NCI-H524 treated with DMSO at 0.1 percent for 48 hours (cell line): ENCODE data around the gene IL4I1.

Experiments
- DNase-seq: peaks from one replicate; lab custom pipeline; 2025; lab: John Stamatoyannopoulos, UW

The IL4I1 gene

DNA sequence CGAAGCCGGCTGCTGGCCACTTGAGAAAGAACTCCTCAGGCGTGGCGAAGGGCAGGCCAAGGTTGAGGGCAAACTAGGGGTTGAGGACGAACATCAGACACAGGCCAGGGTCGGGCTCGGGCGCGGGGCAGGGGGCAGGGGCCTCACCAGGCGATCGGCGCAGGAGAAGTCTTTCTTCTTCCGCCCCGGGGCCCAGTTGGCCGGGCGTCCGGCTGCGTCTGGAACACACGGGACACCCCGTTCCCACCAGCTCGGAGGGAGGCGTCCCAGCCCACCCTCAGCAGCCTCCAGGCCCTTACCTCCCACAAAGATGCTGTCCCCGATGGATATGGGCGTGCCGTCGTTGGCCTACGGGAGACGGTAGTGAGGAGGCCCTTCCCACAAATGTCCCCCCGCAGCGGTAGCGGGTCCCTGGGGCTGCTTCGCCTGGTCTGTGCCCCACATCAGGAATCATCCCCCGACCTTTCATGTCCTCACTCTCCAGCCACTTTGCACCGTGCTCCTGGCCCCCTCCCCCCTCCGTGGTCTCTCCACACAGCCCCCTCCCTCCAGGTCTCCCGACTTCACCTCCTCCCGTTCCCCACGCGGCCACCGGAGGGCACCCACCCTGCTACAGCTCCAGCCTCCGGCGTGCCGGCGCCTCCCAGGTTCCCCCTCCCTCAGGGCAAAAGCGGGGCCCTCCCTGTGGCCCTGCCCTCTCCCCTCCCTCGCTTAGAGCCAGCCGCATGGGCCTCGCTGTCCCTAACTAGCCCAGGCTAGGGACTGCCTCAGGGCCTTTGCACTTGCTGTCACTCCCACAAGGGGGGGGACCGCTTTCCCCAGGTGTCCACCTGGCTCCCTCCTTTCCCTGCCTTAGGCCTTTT lies 34.1 kb downstream of the IL4I1 start:
- DNase-seq = no peak

DNA sequence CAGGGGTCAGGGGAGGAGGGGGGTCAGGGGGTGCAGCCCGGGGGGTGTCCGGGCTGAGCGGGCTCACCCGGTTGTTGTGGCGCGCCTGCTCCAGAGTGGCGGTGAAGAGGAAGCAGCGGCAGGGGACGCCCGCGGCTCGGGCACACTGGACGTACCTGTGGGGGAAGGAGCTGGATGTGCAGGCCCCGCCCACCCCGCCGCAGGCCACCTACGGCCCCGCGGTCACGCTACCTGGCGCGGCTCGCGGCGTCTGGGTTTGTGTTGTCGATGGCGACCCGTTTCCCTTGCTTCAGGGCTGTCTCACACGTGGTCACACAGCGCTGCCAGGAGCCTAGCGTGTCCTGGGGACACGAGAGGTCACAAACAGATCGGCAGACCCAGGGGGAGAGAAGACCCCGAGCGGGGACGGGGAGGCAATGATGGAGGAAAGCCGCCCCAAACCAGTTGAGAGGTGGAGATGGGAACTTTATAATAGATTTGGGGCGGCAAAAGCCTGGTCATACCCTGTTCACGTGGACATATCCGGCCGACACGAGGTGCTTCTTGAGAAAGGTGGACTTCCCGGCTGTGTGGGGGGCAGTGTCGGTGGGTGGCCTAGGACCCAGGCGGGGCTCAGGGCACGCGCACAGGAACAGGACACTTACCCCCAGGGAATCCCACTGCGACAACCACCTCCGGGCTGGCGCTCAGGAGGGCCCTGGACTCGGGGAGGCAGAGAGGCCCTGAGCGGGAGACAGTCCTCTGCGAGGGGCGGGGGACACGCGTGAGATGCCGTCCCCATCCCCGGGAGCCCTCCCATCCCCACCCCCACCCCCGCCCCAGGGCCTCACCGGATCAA lies 34.9 kb downstream of the IL4I1 start:
- no peak for DNase-seq

DNA sequence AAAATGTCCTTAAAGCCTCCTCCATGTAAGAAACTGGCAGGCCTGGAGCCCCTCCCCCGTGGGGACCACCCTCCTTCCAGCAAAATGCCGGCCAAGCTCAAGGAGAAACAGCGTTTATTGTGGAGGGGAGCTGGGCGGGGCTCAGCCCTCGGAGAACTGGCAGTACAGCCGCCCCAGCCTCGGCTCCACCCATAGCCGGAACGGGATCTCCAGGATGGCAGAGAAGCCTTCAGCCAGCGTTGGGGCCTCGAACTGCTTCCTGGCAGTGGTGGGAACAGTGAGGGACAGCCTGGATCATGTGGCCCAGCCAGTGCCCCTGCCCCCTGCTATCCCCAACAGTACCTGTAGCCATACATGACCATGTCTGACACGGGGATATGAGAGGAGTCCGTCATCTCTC lies 35.6 kb downstream of the IL4I1 start:
- DNase-seq = no peak

DNA sequence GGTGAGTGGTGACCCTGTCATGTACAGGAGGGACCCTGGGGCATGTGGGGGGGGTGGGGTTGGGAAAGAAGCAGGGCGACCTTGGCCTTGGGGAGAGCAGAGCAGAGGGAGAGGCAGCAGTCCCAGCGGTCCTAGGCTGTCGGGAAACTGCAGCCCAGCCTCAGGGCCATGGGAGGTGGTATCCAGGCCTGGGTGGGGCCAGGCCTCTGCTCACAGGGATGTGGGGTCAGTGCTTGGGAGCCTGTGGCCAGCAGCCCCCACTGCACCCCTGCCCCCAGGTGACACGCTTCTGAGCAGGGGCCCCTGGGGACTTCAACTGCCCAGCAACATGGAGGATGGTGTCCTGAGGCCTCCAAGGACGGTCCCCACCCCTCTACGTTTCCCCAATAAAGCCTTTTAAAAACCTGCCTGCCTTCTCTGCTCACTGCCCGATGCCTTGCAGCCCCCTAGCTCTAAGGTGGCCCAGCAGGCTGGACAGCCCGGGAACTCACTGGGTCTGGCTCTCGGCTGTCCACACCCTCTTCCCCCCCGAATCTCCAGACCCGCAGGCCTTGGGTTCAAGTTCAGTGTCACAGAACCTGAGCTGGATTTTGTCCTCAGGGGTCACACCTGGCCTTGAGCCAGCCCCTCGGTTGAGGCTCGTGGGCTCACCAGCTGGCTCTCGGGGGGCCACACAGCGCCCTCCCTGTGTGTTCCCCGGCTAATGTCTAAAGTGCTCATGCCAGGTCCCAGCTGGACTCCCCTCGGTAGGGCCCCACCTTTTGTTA lies 36.2 kb downstream of the IL4I1 start:
- DNase-seq = no peak

DNA sequence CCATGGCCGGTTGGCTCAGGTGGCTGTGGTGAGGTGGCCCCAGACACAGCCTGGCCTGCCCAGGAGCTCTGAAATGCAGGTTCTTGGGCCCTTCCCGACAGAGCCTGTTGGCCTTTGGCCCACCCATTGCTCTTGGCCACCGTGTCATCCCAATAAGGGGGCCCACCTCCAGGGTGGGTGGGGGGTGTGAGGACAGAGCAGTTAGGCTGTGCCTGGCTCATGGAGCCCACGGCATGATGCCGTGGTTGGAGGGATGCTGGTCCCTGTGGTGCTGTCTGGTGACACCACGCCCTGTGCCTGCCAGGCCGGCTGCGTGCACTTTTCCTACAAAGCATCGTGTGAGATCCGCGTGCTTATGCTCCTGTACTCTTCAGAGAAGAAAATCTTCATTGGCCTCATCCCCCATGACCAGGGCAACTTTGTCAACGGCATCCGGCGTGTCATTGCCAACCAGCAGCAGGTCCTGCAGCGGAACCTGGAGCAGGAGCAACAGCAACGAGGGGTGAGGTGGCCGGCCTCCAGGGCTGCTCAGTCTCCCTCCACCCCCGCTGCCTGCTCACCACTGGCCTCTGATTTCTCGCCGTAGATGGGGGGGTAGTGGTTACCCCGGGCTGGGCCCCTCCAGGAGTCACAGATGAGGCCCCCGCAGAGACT lies 36.9 kb downstream of the IL4I1 start:
- no peak for DNase-seq

DNA sequence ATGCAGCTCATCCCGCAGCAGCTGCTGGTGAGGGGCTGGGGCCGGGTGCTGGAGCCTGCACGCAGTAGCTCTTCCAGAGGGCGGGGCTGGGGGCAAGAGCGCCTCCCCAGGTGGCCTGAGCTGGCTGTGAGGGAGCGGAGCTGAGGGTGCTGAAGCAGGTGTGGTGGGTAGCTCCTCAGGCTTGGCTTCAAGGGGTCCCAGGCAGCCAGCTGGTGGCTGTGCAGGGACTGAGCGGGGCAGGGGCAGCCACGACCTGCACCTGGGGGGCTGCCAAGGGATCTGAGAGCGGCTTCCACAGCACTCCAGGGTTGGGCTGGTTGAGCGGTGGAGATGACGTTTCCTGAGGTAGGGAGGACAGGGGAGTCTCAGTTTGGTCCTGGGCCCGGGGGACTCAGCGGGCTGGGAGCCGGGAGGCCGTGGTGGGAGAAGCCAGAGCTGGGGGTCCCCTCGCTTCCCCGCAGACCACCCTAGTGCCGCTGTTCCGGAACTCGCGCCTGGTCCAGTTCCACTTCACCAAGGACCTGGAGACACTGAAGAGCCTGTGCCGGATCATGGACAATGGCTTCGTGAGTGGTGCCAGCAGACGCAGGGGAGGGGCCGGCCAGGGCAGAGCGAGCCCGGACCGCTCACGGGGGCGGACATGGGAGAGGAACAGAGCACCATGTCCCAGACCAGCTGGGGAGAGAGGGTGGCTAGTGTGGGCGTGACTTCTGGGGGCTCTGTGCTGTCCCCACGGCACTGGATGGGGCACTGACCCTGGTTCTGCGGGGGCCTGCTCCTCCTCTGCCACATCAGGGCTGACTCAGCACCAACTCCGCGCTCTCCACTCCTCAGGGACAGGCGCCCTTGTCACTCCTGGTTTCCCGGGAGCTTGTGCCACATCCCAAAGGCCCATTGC lies 38.4 kb downstream of the IL4I1 start:
- DNase-seq = no peak

DNA sequence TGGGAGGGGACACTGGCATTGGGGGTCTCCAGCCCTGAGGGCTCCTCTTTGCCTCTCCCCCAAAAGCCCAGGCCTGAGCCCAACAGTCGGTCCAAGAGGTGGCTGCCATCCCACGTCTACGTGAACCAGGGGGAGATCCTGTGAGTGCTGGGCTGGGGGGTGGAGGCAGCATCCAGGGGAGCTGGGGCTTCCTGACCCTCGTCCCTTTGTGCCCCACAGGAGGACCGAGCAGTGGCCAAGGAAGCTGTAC lies 38.9 kb downstream of the IL4I1 start:
- DNase-seq = no peak

DNA sequence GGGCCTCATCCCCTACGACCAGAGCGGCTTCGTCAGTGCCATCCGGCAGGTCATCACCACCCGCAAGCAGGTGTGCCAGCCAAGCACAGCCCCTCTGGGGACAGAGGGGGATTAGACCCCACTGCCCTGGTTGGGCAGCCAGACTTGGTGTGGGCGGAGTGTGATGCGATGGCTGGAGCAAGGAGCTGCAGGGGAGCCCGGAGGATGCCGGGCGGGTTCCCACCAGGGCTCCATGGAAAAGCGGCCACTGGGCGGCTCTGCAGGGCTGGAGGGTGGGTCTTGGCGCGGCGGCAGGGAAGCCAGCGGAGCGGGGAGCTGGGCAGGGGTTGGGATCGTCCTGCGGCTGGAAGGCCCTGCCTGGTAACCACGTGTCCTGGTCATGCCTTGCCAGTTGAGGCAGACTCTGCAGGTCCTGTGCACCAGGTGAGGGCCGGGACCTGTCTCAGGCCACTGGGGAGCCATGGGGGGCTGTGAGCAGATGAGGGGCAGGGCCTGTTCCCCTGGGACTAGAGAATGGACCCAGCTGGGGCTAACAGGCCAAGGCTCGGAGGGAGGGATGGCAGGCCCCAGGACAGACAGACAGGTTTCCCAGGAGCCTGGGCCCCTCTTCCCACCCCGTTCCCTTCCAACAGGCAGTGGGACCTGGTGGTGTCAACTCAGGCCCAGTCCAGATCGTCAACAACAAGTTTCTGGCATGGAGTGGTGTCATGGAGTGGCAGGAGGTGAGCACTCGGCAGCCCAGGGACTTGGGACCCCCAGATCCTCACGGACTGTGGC lies 39.4 kb downstream of the IL4I1 start:
- DNase-seq = no peak

DNA sequence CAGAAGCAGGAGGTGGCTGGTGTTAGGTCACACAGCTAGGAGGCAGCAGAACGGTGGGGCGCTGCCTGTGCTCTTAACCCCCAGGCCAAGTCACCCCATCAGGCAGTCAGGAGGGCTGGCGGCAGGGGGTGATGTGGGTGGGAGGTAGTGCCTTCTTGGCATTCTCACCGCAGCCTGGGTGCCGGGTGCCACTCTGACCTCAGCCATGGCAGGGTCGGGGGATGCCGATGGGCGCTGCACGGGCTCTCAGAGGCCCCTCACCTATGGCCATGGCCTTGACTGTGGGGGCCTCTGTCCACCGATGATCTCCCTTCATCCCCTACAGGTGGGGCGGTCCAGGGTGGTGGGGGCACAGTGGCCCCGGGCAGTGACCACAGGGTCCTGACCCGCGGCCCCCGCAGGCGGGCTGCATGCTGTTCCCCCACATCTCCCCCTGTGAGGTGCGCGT lies 40.1 kb downstream of the IL4I1 start:
- DNase-seq = no peak

DNA sequence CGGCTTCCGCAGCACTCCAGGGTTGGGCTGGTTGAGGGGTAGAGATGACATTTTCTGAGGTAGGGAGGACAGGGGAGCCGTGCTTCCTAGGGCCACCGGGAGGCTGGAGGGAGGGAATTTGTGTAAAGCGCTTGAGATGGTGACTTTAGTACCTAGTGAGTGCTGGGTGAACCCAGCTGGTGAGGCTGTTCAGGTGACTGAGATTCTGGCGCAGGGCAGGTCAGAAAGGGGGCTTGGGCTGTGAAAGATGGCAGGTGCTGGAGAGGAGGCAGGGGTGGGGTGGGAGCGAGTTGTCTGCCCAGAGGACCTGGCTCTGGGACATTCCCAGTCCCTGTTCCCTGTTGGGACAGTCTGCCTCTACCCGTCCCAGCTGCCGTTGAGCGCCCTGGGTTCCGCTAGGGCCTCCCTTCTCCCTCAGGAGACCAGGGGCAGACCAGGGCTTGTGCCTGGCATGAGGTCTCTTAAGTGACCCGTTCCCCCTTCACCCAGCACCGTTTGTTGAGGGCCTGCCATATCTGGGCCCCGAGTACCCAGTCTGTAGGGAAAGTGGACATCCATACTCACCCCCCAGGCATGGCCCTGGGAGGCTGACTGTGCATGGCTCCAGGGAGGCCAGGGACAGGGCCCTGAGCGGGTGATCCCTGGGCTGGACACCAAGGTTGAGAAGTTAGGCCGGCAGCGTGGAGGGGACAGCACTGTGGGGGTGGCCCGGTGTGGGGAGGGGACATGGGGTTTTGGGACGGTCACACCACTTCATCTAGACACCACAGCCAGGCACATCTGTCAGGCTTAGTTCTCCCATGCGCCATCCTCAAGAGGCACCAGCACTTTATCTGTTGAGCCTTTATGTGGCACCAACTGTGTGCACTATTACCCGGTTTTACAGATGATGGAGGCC lies 40.8 kb downstream of the IL4I1 start:
- DNase-seq = no peak

DNA sequence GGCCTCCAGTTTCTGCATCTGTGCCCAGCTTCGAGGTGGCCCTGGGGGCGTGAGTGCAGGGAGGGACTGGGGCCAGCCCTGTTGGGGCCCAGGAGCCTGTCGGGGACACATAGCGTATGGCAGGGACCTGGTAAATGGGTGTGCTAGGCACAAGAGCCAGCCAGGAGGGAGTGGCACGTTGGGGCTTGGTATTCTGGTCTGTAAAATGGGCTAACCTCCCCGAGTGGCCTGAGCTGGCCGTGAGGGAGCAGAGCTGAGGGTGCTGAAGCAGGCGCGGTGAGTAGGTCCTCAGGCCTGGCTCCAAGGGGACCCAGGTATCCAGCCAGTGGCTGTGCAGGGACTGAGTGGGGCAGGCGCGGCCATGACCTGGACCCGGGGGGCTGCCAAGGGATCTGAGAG lies 41.4 kb downstream of the IL4I1 start:
- DNase-seq = no peak

DNA sequence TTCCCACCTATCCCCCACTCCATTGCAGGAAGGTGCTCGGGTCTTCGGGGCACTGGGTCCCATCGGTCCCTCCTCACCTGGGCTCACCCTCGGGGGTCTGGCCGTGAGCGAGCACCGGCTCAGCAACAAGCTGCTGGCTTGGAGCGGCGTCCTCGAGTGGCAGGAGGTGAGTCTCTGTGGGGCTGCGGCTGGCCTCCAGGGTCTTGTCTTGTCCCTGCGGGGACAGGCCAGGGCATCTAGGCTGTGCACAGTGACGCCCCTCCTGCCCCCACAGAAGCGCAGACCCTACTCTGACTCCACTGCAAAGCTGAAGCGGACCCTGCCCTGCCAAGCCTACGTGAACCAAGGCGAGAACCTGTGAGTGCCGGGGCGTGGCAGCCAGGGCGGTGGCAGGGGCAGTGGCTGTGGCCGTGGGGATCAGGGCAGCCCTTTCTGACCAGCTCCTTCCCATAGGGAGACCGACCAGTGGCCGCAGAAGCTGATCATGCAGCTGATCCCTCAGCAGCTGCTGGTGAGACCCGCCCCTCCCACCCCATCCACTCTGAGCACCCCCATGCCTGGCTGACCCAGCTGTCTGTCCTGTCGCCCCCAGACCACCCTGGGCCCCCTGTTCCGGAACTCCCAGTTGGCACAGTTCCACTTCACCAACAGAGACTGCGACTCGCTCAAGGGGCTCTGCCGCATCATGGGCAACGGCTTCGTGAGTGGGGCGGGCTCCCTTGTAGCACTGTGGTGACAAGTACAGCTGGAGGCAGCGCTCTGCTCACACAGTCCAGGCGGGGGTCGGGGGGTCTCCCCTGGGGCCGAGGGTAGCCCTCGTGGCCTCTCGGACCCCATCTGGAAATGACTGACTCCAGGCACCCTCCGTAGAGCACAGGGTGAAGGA lies 42.1 kb downstream of the IL4I1 start:
- DNase-seq = no peak

DNA sequence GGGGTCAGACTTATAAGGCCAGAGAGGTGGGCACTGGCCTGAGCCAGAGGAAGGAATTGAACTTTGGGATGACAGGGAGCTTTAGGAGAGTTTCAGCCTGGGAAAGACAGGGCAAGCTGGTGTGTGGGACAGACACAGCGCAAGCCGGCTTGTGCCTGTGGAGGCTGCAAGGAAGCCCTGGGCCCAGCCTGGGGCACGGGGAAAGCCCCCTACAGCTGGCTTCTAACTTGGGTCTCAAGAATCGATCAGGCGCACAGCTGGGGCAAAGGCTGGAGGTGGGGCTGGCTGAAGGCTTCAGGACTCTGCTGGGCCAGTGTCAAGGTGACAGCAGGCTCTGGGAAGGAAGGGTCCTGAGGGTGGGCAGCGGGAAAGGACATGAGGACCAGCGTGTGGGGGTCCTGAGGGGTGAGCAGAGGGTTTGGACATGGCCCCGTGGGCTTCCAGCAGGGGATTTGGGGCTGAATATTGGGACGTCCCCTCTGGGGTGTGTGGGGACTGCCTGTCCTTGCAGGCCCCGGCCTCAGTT lies 42.8 kb downstream of the IL4I1 start:
- no peak for DNase-seq

DNA sequence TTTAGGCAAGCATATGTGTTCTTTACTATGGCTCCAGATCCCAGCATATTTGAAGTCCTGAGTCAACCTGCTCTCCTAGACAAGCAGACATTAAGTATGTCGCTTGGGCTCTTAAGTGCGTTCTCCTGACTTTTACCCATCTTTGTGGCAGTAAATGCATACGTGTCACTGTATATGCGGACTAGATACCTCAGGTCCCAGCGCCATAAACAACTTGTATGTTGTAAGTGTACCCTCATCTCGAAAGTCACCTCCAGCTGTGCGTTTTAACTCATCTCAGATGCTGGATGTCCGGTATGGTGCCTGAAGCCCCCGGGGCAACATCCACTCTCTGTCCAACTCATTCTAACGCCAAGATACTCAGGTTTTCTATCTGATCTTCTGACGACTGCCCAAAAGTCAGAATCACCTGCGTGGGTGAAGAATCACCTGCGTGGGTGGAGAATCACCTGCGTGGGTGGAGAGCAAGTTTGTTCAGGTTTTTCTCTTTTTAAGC lies 44.0 kb downstream of the IL4I1 start:
- no peak for DNase-seq

DNA sequence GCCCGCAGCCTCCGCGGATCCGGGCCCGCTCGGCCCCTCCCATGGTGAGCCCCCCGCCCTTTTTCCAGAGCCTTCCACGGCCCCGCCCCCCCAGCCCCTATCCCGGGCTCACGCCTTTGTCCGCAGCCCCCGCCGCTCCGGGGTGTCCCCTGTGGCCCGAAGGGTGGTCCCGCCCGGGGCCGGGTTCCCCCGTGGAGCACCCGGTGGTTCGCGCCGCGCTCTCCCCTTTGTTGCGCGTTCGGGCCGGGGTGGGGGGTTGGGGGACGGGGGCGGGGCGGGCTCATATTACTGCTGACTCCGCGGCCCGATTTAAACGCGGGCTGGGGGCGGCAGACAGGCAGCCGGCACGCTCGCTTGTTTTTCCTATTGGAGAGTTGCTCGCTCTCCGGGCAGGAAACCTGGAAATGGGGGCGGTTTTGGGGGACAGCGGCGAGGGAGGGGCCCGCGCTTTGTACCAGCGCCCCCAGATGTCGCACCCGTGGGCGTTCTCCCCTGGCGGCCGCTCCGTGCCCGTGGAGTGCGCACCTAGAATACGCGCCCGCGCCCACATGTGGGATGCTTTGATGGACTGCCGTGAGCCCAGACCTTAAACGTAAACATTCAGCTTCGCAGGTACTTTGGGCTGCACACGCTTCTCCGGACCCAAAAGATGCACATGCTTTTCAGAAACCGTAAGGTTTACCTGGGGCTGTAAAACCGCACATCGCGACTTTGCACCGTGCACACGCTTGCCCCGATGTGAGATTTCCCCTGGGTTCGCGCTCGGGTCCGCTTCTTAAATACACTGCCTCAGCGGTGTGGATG lies 45.0 kb downstream of the IL4I1 start:
- DNase-seq = no peak

DNA sequence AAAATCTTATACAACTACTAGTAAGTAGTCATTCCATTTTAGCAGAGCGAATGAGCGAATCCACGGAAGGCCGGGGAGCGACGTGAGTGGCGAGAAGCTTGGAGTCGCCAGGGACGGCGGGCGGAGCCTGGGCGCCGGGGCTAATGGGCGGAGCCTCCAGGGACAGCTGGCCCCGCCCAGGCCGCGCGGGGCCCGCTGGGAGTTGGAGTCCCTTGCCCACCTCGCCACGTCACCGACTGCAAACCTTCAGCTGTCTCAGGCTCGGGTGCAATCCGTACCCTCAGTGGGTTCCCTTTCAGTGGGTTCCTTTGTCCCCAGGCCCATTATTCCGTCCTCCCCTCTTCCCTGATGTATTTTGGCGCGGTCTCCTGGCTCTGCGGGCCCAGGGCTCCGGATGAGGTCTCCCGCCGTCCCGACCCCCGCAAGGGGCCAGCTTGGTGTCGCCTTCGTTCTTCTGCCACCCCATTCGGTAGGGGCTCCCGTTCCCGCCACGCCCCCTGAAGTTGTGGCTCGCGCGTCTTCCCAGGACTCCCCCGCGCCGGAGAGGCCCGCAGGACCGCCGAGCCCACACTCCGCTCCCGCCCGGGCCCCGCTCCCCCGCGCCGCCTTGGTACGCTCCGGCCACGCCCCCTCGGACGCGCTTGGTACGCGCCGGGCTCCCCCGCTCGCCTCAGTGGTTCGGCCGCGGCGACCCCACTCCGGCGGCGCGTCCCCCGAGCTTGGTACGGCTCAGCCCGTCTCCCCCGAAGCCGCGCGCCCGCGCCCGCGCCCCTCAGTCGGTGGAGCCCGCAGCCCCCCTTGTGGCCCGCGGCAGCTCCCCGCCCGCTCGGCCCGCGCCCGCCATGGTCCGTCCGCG lies 46.0 kb downstream of the IL4I1 start, which contains the start of gene PTOV1:
Gene PTOV1, plus strand, starts transcription at position 673 of the 856 bp plus-strand sequence.
- DNase-seq = peak; percentile 72
